ENCODE results near the gene CEP290.

- TF ChIP-seq CTCF (IDR thresholded peaks at IDR 0.05; ENCODE audit: poor library complexity), result no peak
- no peak for TF ChIP-seq EZH2 (IDR thresholded peaks at IDR 0.05; ENCODE audit: borderline replicate concordance)
Observed at GRCh38 chr12:88093573-88093972, 48.3 kb downstream of the CEP290 start.

Measured in hepatocyte (in vitro differentiated cells).